ENCODE measurements around the gene SLC6A16.

DNA sequence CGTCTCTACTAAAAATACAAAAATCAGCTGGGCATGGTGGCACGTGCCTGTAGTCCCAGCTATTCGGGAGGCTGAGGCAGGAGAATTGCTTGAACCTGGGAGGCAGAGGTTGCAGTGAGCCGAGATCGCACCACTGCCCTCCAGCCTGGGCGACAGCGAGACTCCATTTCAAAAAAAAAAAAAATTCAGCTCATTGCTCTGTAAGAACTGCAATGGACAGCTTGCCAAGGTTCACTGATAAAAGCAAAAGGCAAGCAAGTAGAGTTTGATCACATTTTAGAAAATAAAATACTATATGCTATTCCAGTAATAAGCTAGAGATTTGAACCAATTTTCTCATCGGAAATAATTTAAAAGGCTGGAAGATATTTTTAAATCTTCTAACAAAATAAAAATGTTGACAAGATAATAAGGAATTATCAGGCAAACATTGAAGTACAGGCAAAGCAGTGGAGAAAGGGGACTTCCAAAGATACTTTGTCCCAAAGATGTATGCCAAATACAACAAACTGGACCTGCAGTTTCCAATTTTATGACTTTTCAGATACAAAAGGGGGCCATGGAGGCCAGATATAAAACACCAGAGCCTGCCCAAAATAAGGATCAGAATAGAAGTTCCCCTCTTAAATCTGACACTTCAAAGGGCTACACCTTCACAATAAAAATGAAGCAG, 29.6 kb downstream of the SLC6A16 start:
- no peak for TF ChIP-seq POLR2A (IDR thresholded peaks at IDR 0.05)
- TF ChIP-seq, protein P1, sequence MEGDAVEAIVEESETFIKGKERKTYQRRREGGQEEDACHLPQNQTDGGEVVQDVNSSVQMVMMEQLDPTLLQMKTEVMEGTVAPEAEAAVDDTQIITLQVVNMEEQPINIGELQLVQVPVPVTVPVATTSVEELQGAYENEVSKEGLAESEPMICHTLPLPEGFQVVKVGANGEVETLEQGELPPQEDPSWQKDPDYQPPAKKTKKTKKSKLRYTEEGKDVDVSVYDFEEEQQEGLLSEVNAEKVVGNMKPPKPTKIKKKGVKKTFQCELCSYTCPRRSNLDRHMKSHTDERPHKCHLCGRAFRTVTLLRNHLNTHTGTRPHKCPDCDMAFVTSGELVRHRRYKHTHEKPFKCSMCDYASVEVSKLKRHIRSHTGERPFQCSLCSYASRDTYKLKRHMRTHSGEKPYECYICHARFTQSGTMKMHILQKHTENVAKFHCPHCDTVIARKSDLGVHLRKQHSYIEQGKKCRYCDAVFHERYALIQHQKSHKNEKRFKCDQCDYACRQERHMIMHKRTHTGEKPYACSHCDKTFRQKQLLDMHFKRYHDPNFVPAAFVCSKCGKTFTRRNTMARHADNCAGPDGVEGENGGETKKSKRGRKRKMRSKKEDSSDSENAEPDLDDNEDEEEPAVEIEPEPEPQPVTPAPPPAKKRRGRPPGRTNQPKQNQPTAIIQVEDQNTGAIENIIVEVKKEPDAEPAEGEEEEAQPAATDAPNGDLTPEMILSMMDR (IDR thresholded peaks at IDR 0.05): no peak
